Smooth muscle cell (in vitro differentiated cells): Measurements from ENCODE around the gene NUDT6. TPM values are rescaled to one million over a fixed set of nuclear protein-coding genes. Genes with fewer than 3 reads are reported as not detected.
"Not testable (repeated sequence)": the region's sequence is repeated elsewhere in the genome, so short reads cannot be mapped to it uniquely, and the experiment has no call there.

Source experiments
- DNase-seq: peaks from one replicate; lab custom pipeline; 2025; ENCODE audit not compliant: unreplicated experiment; lab: John Stamatoyannopoulos, UW
- H2AFZ ChIP-seq: fragments of 200-600 bp; sonication (generic); 2 replicates; pipeline ENCODE4 v1.6.0; 2016; ENCODE audit warnings: antibody characterized with exemption, low read depth, mild to moderate bottlenecking
- H3F3A ChIP-seq: fragments of 200-600 bp; sonication (generic); 2 replicates; pipeline ENCODE4 v1.6.0; 2017; ENCODE audit warnings: antibody characterized with exemption, low read depth
- H3K27ac ChIP-seq: fragments of 200-600 bp; sonication (generic); 2 replicates; pipeline ENCODE4 v1.5.1; 2016; ENCODE audit warnings: low read depth, mild to moderate bottlenecking
- H3K27me3 ChIP-seq: fragments of 200-600 bp; sonication (generic); 2 replicates; pipeline ENCODE4 v1.6.1; 2016; ENCODE audit warnings: low read depth, mild to moderate bottlenecking
- H3K36me3 ChIP-seq: fragments of 200-600 bp; sonication (generic); 2 replicates; pipeline ENCODE4 v1.5.1; 2016; ENCODE audit warnings: low read depth
- H3K4me1 ChIP-seq: fragments of 200-600 bp; sonication (generic); 2 replicates; pipeline ENCODE4 v1.5.1; 2016; ENCODE audit warnings: low read depth
- H3K4me2 ChIP-seq: fragments of 200-600 bp; sonication (generic); 2 replicates; pipeline ENCODE4 v1.6.0; 2016; ENCODE audit warnings: mild to moderate bottlenecking
- H3K4me3 ChIP-seq: fragments of 200-600 bp; sonication (generic); 2 replicates; pipeline ENCODE4 v1.5.1; 2016; ENCODE audit warnings: mild to moderate bottlenecking
- H3K79me2 ChIP-seq: fragments of 200-600 bp; sonication (generic); 2 replicates; pipeline ENCODE4 v1.6.0; 2016; ENCODE audit warnings: low read depth, mild to moderate bottlenecking
- H3K9ac ChIP-seq: fragments of 200-600 bp; sonication (generic); 2 replicates; pipeline ENCODE4 v1.6.0; 2016; ENCODE audit warnings: low read depth
- H3K9me3 ChIP-seq: fragments of 200-600 bp; sonication (generic); replicated peaks from 2 replicates; pipeline ENCODE4 v1.5.1; 2016; ENCODE audit warnings: low read depth
- H4K20me1 ChIP-seq: fragments of 200-600 bp; sonication (generic); 2 replicates; pipeline ENCODE4 v1.6.0; 2016; ENCODE audit warnings: low read depth
- CTCF ChIP-seq: fragments of 200-600 bp; sonication (generic); IDR thresholded peaks from 2 replicates; pipeline ENCODE4 v1.5.1; 2017; ENCODE audit warnings: borderline replicate concordance, mild to moderate bottlenecking, antibody characterized with exemption; ENCODE audit not compliant: insufficient read depth, poor library complexity, severe bottlenecking
- WGBS: methylation state at CpG from one replicate; pipeline ENCODE4 v1.1.7; 2016; ENCODE audit warnings: low lambda C conversion rate; 5-methylcytosine and 5-hydroxymethylcytosine counted together
- polyA plus RNA-seq: library from polyadenylated mRNA; unstranded; fragments of >200 nt; fragmentation: Nextera tagmentation; extraction: Ambion mirVana; gene quantifications from 2 replicates; pipeline ENCODE4 v1.2.1, GENCODE V29; 2016
- total RNA-seq: library from RNA; depleted of rRNA; stranded (reverse); fragments of >200 nt; gene quantifications from 2 replicates; pipeline ENCODE4 v1.2.3, GENCODE V29; 2014

Gene NUDT6
- total and polyA plus RNA-seq, 2 experiments from 2014 or later = 4.1 to 7.0 TPM

GRCh38 chr4:122851568-122851967, 70.8 kb downstream of the NUDT6 start:
- DNase-seq = no peak
- Histone ChIP-seq H3K27ac (no peak overlapping the region), H3K9ac (no peak overlapping the region), H3K27me3 (no peaks in the 10 kb centered on the region), H3F3A (no peaks in the 10 kb centered on the region), H3K9me3 (no peaks in the 10 kb centered on the region), H3K4me2 (no peak overlapping the region), H3K4me1 (peaks cover 18% of the 10 kb centered on the region), H3K36me3 (no peaks in the 10 kb centered on the region), H3K79me2 (peaks cover 18% of the 10 kb centered on the region), H3K4me3 (no peak overlapping the region), H2AFZ (no peak overlapping the region), H4K20me1 (no peaks in the 10 kb centered on the region)
- TF ChIP-seq CTCF = no peak

GRCh38 chr4:122849789-122850188, 72.6 kb downstream of the NUDT6 start:
- not testable (repeated sequence) for H3K79me2 ChIP-seq, H3K27ac ChIP-seq, H3K27me3 ChIP-seq, H3K4me3 ChIP-seq, H4K20me1 ChIP-seq, H3K36me3 ChIP-seq, H2AFZ ChIP-seq, H3K9ac ChIP-seq, H3K4me2 ChIP-seq, DNase-seq, H3F3A ChIP-seq, H3K9me3 ChIP-seq
- H3K4me1 ChIP-seq = peaks cover 18% of the 10 kb centered on the region
- 100% methylated on average over 3 of the region's 3 CpGs for WGBS

- Histone ChIP-seq H3K27me3 (no peaks in the 10 kb centered on the region), H3F3A (no peaks in the 10 kb centered on the region), H3K9me3 (no peaks in the 10 kb centered on the region), H3K36me3 (no peaks in the 10 kb centered on the region), H3K9ac (no peak overlapping the region), H3K4me2 (peak overlapping the region; percentile 51), H3K27ac (no peak overlapping the region), H3K4me3 (no peak overlapping the region), H2AFZ (no peak overlapping the region), H3K79me2 (peaks cover 12% of the 10 kb centered on the region), H4K20me1 (no peaks in the 10 kb centered on the region), H3K4me1 (peaks cover 13% of the 10 kb centered on the region)
- 100% methylated on average over 1 of the region's 1 CpG for WGBS
- DNase-seq = no peak
- no peak for TF ChIP-seq CTCF
Measured at GRCh38 chr4:122847931-122848330, 74.5 kb downstream of the NUDT6 start.

- Histone ChIP-seq H3K9me3 (no peaks in the 10 kb centered on the region), H3K79me2 (peaks cover 8% of the 10 kb centered on the region), H4K20me1 (no peaks in the 10 kb centered on the region), H2AFZ (no peak overlapping the region), H3K4me3 (no peak overlapping the region), H3K9ac (no peak overlapping the region), H3F3A (no peaks in the 10 kb centered on the region), H3K4me1 (peaks cover 21% of the 10 kb centered on the region), H3K27me3 (no peaks in the 10 kb centered on the region), H3K27ac (peak overlapping the region; percentile 12), H3K4me2 (no peak overlapping the region), H3K36me3 (no peaks in the 10 kb centered on the region)
- DNase-seq = no peak
- 68% methylated on average over 3 of the region's 3 CpGs for WGBS
- no peak for TF ChIP-seq CTCF
Measured at GRCh38 chr4:122845760-122846159, 76.6 kb downstream of the NUDT6 start.
